Spleen (tissue), 11 donors: ENCODE measurements around the gene TCTN1. TPM values are rescaled to one million over a fixed set of nuclear protein-coding genes. Genes with fewer than 3 reads are reported as not detected.
A peak's percentile ranks its signal among the peaks of the same experiment; 100 is the strongest.
"Not testable (repeated sequence)": the region's sequence is repeated elsewhere in the genome, so short reads cannot be mapped to it uniquely, and the experiment has no call there.

Experiments
- DNase-seq: peaks from one replicate; pipeline ENCODE4 v3.0.0-alpha.2; 2020
- H3K27ac ChIP-seq, 8 donors: fragments of 200-600 bp; sonication (generic) in 7 of 8; 1 replicate in 4 of 8; 2 replicates in 4 of 8; pipeline versions ENCODE4 v1.5.0 to v1.8.0; 2016 to 2021; ENCODE audit warnings: inconsistent platforms in 4 of 8, mild to moderate bottlenecking in 4 of 8, moderate library complexity in 1 of 8
- H3K27me3 ChIP-seq, 7 donors: fragments of 200-600 bp; sonication (generic) in 6 of 7; replicated peaks in 1 of 7; 1 replicate in 4 of 7; 2 replicates in 3 of 7; pipeline versions ENCODE4 v1.5.0 to v1.8.0; 2016 to 2021; ENCODE audit warnings: inconsistent platforms in 3 of 7, mild to moderate bottlenecking in 1 of 7
- H3K36me3 ChIP-seq, 6 donors: fragments of 200-600 bp; sonication (generic) in 5 of 6; 1 replicate in 4 of 6; 2 replicates in 2 of 6; pipeline versions ENCODE4 v1.5.0 to v1.8.0; 2016 to 2021; ENCODE audit warnings: inconsistent platforms in 2 of 6
- H3K4me1 ChIP-seq, 6 donors: fragments of 200-600 bp; sonication (generic) in 5 of 6; 1 replicate in 3 of 6; 2 replicates in 3 of 6; pipeline versions ENCODE4 v1.5.0 to v1.8.0; 2016 to 2021; ENCODE audit warnings: inconsistent platforms in 3 of 6
- H3K4me3 ChIP-seq, 8 donors: fragments of 200-600 bp; sonication (generic) in 7 of 8; 1 replicate in 4 of 8; 2 replicates in 4 of 8; pipeline versions ENCODE4 v1.5.0 to v1.8.0; 2016 to 2021; ENCODE audit warnings: inconsistent platforms in 4 of 8, mild to moderate bottlenecking in 4 of 8, moderate library complexity in 2 of 8
- H3K9me3 ChIP-seq, 8 donors: fragments of 200-600 bp; sonication (generic) in 7 of 8; 1 replicate in 4 of 8; 2 replicates in 4 of 8; pipeline versions ENCODE4 v1.5.0 to v1.8.0; 2016 to 2021; ENCODE audit warnings: inconsistent platforms in 4 of 8
- POLR2A ChIP-seq, 3 donors: fragments of 450-650 bp; IDR thresholded peaks; one replicate each; pipeline ENCODE4 v1.5.1; 2017; ENCODE audit warnings: antibody characterized with exemption in 3 of 3, mild to moderate bottlenecking in 1 of 3
- POLR2AphosphoS5 ChIP-seq, 3 donors: sonication (generic); formaldehyde crosslinking; IDR thresholded peaks; one replicate each; pipeline ENCODE4 v1.5.1; 2017; ENCODE audit warnings: antibody characterized with exemption in 3 of 3
- WGBS, 5 donors: extraction: QIAGEN DNeasy Blood & Tissue Kit in 3 of 5; methylation state at CpG; one replicate each; pipeline versions ENCODE4 v1.1.5 to v1.1.7; 2013 to 2018; 5-methylcytosine and 5-hydroxymethylcytosine counted together
- intact Hi-C: fragments of 100-400 bp; cut with DNase I; formaldehyde crosslinking; loops from one replicate; pipeline ENCODE4 v1.15.0; 2023; ENCODE audit warnings: low total_unique reads
- polyA plus RNA-seq, 3 donors: library from polyadenylated mRNA; stranded (reverse); fragments of 200-250 nt; gene quantifications; one replicate each; pipeline ENCODE4 v1.2.1, GENCODE V29; 2013
- total RNA-seq, 7 donors: library from RNA; depleted of rRNA in 3 of 7; stranded (reverse); fragments of >200 nt in 3 of 7; fragmentation: NEBNext Ultra II Directional in 4 of 7; extraction: Animal tissue kit (Norgen Biotek cat#: 25700) in 4 of 7; gene quantifications; one replicate each; pipeline versions ENCODE4 v1.1.0 to v1.2.1, GENCODE V29; 2016 to 2021
- TF ChIP-seq, protein P1 (sequence below), 11 experiments: fragments of 200-600 bp in 7 of 11; fragments of 450-650 bp in 4 of 11; sonication (generic) in 4 of 11; IDR thresholded peaks in 8 of 11; conservative IDR thresholded peaks in 3 of 11; 1 replicate in 7 of 11; 2 replicates in 4 of 11; pipeline versions ENCODE4 v1.4.0 to v1.8.0; 2016 to 2021; ENCODE audit warnings: antibody characterized with exemption in 11 of 11, inconsistent platforms in 4 of 11, mild to moderate bottlenecking in 1 of 11
- donor health status: healthy with polysubstance abuse.
- donor health status: DM: no; HTN: no; CAD: no; lungs with moderate emphysema.
- donor health status: DM: no; HTN: no; CAD: no.
- donor health status: Bipolar disorder and iron deficiency.
- donor health status: healthy.
- donor health status: DM: no; HTN: no; CAD: no.
- donor health status: DM: yes; HTN: yes; CAD: no.

TCTN1 gene
- total and polyA plus RNA-seq, 10 donors = 8.4 to 30.8 (median 24.2) TPM

- H3K36me3 ChIP-seq = no peaks in the 10 kb centered on the region
- H3K27ac ChIP-seq = no peak overlapping the region
- intact Hi-C loops = loop anchor here (2.0 to 5.0 kb wide), 2 partner anchors 46 to 83 kb away; no protein-coding TSS in a partner anchor
- 69 to 100% (median 81%) methylated on average over 1 of the region's 1 CpG for WGBS, 5 donors
- DNase-seq = no peak
- H3K9me3 ChIP-seq = no peaks in the 10 kb centered on the region
- no peak overlapping the region for H3K4me3 ChIP-seq
- H3K4me1 ChIP-seq = peaks cover 0 to 34% (median 25%) of the 10 kb centered on the region in 6 donors
- TF ChIP-seq POLR2AphosphoS5 (IDR thresholded peaks at IDR 0.05) (no peak), POLR2A (IDR thresholded peaks at IDR 0.05) (no peak)
- TF ChIP-seq, protein P1, sequence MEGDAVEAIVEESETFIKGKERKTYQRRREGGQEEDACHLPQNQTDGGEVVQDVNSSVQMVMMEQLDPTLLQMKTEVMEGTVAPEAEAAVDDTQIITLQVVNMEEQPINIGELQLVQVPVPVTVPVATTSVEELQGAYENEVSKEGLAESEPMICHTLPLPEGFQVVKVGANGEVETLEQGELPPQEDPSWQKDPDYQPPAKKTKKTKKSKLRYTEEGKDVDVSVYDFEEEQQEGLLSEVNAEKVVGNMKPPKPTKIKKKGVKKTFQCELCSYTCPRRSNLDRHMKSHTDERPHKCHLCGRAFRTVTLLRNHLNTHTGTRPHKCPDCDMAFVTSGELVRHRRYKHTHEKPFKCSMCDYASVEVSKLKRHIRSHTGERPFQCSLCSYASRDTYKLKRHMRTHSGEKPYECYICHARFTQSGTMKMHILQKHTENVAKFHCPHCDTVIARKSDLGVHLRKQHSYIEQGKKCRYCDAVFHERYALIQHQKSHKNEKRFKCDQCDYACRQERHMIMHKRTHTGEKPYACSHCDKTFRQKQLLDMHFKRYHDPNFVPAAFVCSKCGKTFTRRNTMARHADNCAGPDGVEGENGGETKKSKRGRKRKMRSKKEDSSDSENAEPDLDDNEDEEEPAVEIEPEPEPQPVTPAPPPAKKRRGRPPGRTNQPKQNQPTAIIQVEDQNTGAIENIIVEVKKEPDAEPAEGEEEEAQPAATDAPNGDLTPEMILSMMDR (IDR thresholded peaks at IDR 0.05 in 8 of 11, conservative IDR thresholded peaks at IDR 0.05 in 3 of 11) = no peak
- no peaks in the 10 kb centered on the region for H3K27me3 ChIP-seq
These were observed 16.0 kb upstream of the TCTN1 start for GRCh38 chr12:110597885-110598284.

- Histone ChIP-seq H3K36me3 (no peaks in the 10 kb centered on the region), H3K27me3 (no peaks in the 10 kb centered on the region), H3K4me1 (peaks cover 0 to 46% (median 25%) of the 10 kb centered on the region in 6 donors), H3K4me3 (no peak overlapping the region), H3K9me3 (no peaks in the 10 kb centered on the region), H3K27ac (peak overlapping the region in 3 of 8 donors; percentile 35 to 62 (median 59))
- intact Hi-C loops = loop anchor here (2.0 to 5.0 kb wide), 2 partner anchors 47 to 85 kb away; no protein-coding TSS in a partner anchor
- 56 to 72% (median 64%) methylated on average over 4 of the region's 4 CpGs for WGBS, 5 donors
- no peak for DNase-seq
- TF ChIP-seq, protein P1 (IDR thresholded peaks at IDR 0.05 in 8 of 11, conservative IDR thresholded peaks at IDR 0.05 in 3 of 11) = no peak
- TF ChIP-seq POLR2A (IDR thresholded peaks at IDR 0.05) = no peak
- no peak for TF ChIP-seq POLR2AphosphoS5 (IDR thresholded peaks at IDR 0.05)
These were observed 14.6 kb upstream of the TCTN1 start for GRCh38 chr12:110599334-110599733.

- DNase-seq = no peak
- intact Hi-C loops = loop anchor here (5.0 kb wide), 1 partner anchor 148 kb away; the partner anchor contains the start of gene ARPC3
- Histone ChIP-seq H3K9me3 (no peaks in the 10 kb centered on the region), H3K4me3 (no peak overlapping the region), H3K4me1 (peaks cover 0 to 55% (median 32%) of the 10 kb centered on the region in 6 donors), H3K27ac (peak overlapping the region in 3 of 8 donors; percentile 19 to 59 (median 27)), H3K36me3 (no peaks in the 10 kb centered on the region), H3K27me3 (no peaks in the 10 kb centered on the region)
- 21 to 35% (median 27%) methylated on average over 4 of the region's 4 CpGs for WGBS, 5 donors
- TF ChIP-seq, protein P1 (IDR thresholded peaks at IDR 0.05 in 8 of 11, conservative IDR thresholded peaks at IDR 0.05 in 3 of 11) = peak in 10 of 11 experiments; percentile 14 to 61 (median 47)
- TF ChIP-seq POLR2AphosphoS5 (IDR thresholded peaks at IDR 0.05) = no peak
- no peak for TF ChIP-seq POLR2A (IDR thresholded peaks at IDR 0.05)
These were observed 13.7 kb upstream of the TCTN1 start for GRCh38 chr12:110600254-110600653.

DNA sequence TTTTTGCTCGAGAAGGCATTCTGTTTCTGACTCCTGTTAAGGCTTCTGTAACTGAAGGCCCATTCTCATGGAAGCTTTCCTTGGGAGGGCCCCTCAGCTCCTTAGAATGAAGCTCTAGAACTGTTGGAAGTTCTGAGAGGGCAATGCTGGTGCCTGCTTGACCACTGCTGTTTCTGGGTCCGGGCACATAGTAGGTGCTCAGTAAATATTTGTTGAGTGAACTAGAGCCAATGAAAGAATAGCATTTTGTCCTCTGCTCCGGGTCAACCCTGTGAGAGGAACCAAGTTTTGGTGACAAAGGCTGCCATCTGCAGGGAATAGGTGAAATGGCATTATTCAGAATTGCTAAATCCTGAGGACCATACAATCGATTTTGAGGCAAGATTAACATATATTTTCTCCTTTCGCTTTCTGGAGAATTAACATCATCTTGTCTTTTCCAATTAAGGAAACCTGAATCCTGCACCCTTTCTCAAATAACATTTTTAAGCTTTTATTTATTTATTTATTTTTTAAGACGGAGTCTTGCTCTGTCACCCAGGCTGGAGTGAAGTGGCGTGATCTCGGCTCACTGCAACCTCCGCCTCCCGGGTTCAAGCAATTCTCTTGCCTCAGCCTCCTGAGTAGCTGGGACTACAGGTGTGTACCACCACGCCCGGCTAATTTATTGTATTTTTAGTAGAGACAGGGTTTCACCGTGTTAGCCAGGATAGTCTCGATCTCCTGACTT lies 11.7 kb upstream of the TCTN1 start:
- intact Hi-C loops = loop anchor here (5.0 kb wide), 1 partner anchor 150 kb away; the partner anchor contains the start of gene ARPC3
- WGBS, 5 donors = 61 to 66% (median 64%) methylated on average over 14 of the region's 14 CpGs
- not testable (repeated sequence) for H3K4me3 ChIP-seq, H3K27me3 ChIP-seq, H3K9me3 ChIP-seq, DNase-seq, H3K36me3 ChIP-seq
- Histone ChIP-seq H3K4me1 (peaks cover 0 to 72% (median 38%) of the 10 kb centered on the region in 6 donors), H3K27ac (peak overlapping the region in 4 of 8 donors; percentile 24 to 67 (median 53))
- TF ChIP-seq, protein P1 (IDR thresholded peaks at IDR 0.05 in 8 of 11, conservative IDR thresholded peaks at IDR 0.05 in 3 of 11) = peak; percentile 44 to 86 (median 75)
- peak in 1 of 3 donors; percentile 9 for TF ChIP-seq POLR2AphosphoS5 (IDR thresholded peaks at IDR 0.05)
